HT1080 (cell line): ENCODE data around the gene CLEC16A. TPM values are rescaled to one million over a fixed set of nuclear protein-coding genes. Genes with fewer than 3 reads are reported as not detected.
A peak's percentile ranks its signal among the peaks of the same experiment; 100 is the strongest.

Experiments used
- DNase-seq: peaks from one replicate; pipeline ENCODE4 v3.0.0-alpha.2; 2015; ENCODE audit warnings: low read depth
- total RNA-seq: library from RNA; depleted of rRNA; stranded (reverse); fragments of >200 nt; shearing (Covaris generic); gene quantifications from 2 replicates; pipeline ENCODE4 v1.2.3, GENCODE V29; 2014

CLEC16A gene
- total RNA-seq, 1 experiment from 2014 or later = 12.9 TPM

DNA sequence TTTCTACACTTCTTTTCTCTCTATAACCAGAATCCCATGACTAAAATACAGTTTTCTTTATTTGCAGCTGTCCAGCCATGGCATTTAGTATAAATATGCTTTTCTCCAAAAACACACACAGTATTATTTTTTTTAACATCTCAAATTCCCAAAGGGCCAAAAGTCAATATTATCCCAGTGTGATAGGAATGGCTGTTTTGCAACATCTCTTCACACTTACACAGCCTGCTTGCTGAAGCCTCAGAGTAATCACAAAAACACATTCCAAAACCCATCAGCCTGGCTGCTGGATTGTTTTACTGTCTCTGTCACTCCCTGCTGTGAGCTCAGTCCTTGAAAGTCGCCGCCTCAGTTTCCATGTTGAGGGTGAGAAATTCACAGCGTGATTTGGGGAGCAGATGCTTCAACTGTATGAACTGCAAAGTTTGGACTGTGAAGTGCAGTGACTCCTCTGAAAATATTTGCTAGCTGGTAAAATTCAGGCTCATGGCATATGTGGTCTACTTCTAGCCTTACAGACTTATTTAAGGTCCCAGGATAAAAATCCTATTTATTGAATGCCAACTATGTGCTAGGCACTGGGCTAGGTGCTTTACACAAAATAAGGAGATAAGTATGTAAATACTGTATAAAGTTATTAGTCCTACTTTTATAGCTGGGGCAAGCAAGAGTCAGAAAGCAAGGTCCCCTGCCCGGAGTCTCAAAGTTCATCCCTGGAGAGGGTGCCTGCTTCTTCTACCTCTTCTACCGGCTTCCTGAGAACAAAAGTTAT is 195.1 kb downstream of the CLEC16A start:
- DNase-seq = no peak

DNA sequence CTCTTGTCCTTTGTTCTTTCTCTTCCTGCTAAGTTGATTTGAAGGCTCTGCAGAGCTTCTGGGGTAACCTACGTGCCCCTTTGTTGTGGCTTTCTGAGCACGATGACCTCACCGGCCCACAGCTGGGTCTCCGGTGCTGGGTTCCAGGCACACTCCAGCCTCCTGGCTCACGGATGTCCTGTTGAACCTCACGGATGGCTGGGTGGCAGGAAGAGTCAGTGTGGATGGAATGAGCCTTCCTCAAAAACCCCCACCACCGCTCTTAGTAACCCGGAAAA is 195.7 kb downstream of the CLEC16A start:
- peak; percentile 60 for DNase-seq

DNA sequence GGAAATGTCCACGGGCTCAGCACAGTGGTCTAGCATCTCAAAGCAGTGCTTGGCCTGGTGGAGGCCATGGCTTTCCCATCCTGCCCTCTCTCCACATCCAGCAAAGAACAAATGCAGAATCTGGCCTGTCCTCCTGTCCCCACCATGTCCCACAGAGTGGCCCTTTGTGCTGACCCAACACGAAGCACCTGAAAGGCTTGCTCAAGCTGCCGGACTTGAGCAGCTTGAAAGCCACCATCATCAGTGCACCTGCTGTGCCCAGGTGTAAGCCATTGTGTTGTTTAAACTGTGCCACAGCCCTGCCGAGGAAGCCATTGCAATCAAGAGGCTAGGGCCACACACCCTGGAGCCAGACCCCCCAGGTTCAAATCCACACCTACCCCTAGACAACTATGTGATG is 196.1 kb downstream of the CLEC16A start:
- DNase-seq = no peak

DNA sequence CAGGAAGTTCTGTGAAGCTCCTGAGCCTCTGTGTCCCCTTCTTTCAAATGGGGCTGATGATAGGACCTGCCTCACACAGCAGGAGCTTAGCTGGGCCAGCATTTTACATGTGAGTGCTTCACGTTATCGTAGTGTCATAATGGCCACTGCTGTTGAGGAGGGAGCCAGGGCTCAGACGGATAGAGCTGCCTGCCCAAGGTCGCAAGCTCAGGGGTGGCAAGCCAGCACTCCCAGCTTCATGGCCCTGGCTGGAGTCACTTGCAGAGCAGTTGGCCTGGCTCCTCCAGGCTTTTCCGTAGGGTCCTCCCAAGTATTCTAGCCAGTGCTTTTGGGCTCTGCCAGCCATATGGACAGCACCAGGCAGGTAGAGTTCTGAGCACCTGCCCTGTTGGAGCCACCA is 196.5 kb downstream of the CLEC16A start:
- DNase-seq = no peak

DNA sequence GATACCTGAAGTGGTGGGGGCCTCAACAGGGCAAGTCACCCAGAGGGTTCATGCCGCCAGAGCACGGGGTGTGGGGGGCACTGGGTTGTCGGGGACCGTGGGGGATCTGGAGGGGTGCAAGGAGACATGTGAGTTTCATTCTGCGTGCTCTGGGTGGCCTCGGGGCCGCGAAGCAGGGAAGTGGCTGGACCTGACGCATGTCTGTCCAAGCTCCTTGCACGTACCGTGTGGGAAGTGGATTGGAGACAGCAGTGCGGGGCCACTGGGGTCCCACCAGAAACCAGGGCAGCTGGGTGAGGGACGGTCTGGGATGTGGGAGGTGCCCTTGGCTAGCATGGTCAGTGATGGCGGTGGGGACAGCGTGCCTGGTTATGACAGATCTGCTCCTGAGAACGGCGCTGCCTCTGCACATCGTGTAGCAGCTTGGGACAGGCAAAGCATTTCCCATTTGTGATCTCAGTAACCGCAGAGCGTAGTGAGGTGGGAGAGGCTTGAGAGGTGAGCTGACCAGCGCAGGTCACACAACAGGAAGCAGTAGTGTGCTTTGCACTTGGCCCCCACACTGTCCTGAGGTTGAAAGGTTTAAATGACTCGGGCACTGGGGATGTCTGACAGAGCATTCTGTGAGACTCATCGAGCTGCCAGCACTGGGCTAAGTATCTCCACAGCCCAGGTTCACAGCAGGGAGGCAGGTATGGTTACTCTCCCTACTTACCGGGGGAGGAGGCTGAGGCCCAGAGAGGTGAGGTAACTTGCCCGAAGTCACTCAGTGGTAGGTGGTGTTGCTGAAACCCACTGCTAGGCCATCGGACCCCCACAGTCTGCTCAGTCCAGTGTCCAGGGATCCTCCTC is 197.3 kb downstream of the CLEC16A start:
- DNase-seq = no peak

DNA sequence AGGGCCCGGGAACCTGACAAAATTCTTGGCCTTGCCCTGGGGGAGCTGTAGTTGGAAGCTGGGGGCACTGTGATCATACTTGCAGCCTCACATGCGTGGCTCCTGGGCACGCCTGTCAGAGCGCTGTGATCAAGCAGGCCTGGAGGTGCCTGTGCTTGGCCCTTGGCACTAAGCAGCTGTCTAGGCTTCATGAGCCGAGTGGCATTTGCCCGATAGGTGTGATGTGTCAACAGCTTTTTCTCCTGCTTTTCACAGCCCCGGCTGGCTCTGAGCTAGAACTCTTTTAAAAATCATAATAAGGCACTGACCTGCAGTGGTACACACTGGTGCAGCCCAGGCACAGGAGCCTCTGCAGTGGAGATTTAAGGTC is 197.9 kb downstream of the CLEC16A start:
- no peak for DNase-seq

DNA sequence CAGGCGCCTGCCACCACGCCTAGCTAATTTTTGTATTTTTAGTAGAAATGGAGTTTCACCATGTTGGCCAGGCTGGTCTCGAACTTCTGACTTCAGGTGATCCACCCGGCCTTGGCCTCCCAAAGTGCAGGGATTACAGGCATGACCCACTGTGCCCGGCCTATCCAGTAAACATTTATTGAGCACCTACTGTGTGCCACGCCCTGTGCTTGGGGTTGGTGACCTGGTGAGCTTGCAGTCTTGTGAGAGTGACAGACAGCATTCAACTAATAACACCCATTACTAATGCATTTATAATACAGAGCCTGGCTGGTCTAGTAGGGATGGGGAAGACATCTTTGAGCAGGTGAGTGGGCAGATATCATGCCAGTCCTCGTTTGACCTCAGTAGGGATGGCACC is 198.6 kb downstream of the CLEC16A start:
- DNase-seq = no peak

DNA sequence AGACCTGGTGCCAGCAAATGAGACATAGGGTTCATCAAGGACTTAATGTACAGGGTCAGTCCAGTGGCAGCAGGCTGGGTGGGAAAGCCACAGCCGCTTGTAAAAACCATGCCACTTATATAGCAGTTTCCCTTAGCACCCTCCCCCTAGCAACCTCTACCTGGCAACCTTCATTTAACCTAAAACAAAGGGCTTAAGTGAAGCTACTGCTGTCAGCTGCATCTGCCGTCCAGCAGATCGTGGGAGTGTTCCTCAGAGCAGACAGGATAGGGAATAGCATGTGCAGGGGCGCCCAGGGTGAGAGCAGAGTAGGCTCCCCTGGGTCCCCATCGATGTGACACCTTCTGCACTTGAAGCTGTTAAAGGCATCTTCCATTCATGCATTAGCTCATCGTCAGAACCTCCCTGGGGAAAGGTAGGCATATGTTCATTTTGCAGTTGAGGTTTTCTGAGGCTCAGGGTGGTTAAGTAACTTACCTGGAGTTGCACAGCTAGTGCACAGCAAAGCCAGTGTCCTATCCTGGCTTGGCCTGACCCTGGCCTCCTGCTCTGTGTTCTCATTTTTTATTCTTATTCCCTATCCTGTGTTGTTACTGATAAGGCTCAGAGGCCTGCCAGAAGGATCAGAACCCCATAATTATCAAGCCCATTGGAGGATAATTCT is 199.1 kb downstream of the CLEC16A start:
- DNase-seq = no peak

DNA sequence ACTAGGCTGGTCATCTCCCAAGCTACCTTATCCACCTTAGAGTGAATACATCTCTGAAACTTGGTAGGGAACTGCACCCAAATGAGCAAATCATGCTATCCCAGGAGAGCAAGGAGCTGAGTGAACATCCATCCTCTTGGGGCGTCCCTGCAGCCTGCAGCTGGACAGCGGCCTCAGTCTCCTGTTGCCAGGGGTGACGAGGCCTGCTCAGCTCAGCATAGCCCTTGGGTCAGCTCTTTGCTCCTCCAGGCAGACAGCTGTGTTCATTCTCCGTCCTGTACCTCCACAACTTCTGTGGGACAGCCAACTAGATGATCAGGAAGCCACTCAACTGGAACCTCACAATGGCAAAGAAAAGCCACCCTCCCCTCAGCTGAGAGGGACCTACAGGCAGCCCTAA is 199.8 kb downstream of the CLEC16A start:
- DNase-seq = no peak

DNA sequence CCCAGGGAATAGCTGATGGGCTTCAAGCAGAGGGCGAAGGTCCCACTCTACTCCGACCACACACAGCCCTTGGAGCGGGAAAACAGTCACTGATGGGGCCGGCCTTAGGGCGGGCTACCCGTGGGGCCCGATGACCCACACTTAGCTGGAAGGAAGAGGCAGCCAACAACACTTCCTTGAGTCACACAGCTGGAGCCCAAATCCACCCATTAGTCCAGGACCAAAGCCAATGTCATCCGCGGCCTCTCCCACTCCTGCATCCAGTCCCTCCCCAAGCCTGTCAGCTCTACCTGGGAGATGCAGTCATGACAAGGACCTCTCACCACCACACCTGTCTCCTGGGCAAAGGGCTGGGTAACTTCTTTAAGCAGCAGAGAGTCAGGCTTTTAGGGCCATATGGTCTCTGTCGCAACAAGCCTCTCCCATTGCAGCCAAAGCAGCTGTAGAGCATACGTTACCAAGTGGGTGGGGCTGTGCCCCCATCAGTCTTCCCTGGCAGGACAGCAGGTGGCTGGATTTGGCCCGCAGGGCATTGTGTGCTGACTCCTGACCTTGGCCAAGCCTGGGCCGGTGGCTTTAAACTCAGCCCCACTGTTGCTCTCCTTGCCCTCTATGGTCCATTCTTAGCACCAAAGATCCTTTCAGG is 200.9 kb downstream of the CLEC16A start:
- no peak for DNase-seq

DNA sequence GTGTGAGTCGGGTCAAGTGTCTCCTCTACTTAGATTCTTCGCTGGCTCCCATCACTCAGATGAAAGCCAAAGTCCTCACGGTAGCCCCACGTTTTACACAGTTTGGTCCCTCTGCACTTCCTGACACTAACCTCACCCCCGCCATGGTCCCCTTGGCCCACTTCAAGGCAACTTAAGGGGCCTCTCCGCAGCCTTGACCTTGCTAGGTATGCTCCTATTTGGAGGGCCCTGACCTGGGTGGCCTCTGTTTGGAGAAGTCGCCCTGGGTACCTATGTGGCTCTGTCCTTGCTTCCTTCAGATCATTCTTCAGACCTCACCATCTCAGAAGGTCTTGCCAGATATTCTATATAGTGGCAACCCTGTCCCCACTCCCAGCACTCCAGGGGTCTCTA is 201.5 kb downstream of the CLEC16A start:
- DNase-seq = no peak

DNA sequence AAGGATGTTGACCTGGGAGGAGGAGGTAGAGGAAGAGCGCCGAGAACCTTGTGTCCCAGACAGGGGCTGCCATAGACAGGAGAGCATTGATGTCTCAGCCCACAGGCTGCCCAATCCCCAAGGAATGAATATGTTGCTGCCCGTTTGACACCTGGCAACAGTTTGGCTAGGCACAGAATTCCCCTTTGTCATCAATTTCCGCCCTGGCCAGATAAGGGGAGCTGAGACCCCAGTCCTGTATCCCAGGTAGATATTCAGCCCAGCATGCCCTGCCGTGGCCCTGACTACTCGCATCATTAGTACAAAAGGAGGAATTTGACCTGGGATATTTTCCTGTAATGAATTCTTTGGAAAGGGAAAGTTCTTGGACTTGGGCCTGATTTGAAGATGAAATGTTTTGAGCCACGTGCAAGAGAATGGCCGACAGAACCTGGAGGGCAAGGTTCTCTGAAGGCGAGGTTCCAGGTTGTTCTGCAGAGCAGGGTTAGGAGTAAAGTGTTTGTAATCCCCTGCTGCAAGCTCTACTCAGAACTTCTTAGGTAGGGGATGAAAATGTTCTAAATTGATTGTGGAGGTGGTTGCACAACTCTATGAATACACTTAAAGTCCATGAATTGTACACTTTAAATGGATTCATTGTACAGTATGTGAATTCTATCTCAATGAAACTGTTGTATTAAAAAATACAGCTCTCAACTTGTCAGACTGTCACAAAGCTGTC is 202.8 kb downstream of the CLEC16A start:
- DNase-seq = no peak

DNA sequence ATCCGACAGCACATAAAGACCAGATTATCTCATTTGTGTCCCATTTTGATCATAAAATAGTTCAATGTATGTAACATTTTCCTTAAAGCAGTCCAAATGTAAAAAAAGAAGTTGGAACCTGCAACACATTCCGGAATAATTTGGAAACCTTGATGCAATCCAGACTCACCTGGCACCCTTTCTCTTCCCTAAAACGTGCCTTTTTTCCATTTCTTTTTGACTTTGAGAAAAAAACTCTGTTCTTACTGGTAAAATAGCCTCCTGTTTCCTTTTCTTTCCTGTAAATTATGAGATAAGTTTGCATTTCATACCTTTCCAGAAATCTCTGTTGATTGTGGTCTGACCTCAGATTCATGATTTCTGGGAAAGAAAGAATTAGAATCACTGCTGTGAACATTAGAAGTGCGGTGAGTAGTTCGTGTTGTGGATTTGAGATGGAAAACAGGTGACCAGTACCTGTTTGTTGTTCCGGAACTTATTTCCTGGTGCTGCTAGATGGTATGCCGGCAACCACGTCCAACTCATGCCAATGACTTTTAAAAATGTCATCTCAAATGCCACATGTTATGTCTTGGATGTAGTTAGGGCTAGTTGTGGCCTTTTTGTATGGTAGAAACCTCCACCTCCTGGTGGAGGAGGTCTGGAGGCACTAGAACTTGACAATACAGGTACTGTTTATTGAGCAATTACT is 203.5 kb downstream of the CLEC16A start:
- no peak for DNase-seq

DNA sequence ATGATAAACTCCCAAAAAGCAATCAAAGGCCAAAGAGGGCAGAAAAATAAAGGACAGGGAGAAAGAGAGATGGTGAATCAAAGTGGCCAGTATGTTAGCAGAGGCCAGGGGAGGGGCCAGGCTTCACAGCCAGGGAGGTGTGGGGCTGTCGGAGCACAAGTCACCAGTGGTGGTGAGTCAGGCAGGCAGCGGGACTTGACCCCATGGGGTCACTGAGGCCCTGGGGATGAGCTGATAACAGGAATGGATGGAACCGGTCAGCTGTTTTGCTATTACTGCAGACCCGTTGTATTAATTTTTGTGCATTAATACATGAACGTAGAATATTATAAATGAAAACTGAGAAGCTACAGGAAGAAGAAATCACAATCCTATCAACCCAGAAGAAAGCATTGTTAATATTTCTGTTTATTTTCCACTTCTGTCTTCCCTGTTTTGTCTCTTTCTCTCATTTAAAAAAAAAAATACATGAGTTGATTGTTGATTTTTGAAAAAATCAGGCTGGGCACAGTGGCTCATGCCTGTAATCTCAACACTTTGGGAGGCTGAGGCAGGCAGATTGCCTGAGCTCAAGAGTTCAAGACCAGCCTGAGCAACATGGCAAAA is 204.8 kb downstream of the CLEC16A start:
- DNase-seq = no peak

DNA sequence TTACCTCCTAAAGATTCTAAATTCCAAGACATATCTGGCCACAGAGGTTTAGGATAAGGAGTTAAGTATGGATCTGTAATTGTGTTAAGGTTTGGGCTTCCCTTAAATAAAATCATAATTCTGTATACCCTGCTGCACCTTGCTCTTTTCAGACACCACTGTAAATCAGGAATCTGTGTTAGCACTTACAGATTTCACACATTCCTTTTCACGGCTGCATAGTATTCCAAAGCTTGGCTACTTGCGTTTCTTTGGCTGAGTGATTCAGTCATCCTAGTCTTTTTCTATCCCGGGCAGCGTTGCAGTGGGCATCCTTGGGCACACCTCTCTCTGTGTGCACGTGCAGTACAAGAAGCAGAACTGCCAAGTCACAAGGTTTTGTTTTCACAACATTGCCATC is 205.8 kb downstream of the CLEC16A start:
- no peak for DNase-seq

DNA sequence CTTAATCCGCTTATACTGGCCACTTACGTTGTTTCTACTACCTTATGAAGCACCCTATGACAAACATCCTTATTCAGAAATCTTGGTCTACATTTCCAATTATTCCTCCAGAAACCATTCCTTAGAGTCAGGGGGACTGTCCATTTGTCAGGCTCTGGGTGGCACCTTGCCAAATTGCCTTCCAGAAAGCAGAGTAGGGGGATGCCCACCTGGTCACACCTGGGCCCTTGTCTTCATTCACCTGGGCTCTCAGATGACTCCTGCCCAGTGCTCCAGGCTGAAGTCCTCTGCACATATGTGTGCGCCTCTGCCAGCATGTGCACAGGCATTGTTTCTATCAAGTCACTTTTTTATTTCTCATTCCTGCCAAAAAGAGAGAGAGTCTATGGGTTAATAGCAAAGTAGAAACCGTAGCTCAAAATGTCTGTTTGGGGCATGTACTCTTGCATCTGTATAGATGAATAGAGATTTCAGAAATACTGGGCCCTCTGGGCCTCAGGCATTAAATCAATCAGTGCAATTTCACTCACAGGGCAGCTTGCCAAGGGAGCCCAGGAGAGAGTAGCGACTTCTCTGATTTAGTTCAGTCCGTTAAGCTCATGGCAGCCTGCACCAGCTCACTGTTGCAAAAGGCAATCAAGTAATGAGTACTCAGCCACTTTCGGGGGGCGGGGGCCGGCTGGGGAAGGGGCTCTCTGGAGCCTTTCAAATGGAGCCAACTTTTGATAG is 207.0 kb downstream of the CLEC16A start:
- DNase-seq = no peak

DNA sequence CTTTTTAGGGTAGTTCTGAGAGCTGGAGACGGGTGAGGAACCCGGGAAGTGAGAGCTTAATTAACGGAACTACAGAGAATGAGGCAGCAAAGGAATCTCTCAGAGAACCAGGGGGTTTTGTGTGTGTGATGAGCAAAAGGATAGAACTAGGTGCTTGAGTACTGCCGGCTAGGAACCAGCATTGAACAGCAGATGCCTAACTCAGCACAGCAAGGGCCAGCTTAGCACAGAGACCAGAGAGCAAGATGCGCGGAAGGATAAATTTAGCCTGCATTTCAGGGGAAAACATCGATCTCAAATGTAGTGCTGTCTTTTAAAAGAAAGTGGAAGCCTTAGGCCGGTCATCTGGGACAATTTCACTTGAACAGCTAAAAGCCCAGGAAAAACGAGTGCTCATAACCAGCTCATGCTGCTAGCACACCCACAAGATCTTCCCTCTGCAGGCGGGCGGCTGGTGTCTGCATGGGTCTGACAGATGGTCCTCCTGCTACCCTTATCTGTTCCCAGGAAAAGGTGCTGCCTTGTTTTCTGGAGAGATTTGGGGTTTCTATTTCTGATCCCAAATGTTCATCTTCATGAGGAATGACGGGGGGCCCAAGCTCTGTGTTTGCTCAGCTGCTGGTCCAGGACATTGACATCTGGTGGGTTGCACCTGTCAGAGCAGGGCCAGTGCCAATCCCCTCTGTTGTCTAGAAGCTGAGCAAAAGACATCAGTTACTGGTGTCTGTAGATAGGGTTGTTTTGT is 207.7 kb downstream of the CLEC16A start:
- no peak for DNase-seq

DNA sequence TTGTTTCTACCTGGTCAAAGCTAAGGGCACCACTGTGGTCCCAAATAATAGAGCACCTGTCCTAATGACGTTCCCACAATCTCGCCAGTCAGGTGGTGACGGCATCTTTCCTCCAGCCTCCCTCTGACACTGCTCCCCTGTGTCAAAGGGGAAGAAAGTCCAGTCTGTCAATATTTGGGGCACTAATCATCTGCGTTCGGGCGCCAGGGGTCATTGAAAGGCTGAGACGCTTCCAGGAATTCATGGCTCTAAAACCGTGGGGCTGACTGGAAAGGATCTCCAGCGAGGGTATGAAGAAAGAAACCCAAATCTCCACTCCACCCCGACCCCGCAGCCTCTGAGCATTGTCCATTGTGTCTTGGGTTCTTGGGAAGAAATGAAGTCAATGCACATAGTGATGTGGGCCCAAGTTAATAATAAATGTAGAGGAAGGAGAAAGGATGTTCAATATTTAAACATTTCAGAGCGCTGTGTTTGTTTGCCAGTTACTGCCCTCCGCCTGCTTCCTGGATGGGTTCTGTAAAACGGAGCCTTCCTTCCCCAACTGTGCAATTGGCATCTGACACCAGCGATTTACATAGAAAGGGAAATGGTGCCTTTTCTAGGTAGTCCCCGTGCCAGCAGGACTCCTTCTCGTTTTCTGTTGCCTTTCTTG is 208.4 kb downstream of the CLEC16A start:
- DNase-seq = no peak
